Urothelium cell line (cell line): Measurements from ENCODE around the gene POLR2H.
A peak's percentile ranks its signal among the peaks of the same experiment; 100 is the strongest.

Experiments
- DNase-seq: peaks from one replicate; pipeline ENCODE4 v3.0.0; 2011; ENCODE audit warnings: low spot score, mixed read lengths
- FAIRE-seq: peaks from 2 replicates; lab custom pipeline; 2011; peaks lifted over from hg19 to GRCh38; lab: Jason Lieb, UNC

Gene POLR2H

DNA sequence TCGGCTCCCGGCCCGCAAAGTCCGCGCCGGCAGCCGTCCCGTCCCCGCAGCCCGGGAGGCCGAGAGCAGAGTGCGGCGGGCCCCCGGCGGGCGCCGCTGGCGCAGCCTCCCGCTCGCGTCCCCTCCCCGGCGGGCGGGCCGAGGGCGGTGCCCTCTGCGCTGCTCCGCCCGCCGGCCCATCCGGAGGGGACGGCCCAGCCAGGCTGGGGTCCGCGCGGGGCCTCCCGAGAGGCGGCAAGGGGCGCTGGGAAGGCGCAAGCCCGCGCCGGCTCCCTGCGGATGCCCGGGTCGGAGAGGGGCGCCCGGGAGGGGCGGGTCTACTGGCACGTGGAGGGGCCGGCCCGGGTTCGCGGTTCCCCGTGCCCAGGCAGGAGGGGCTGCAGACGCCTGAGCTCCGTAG is at the start of gene POLR2H, which contains the start of gene CLCN2:
Gene POLR2H, plus strand, starts transcription at position 179 of the 400 bp plus-strand sequence. CDS start 1,783 bp downstream, outside the sequence.
Gene CLCN2, minus strand, starts transcription at position 74 of the 400 bp plus-strand sequence. CDS start 126 bp downstream, outside the sequence.
- FAIRE-seq (peak; percentile 40), DNase-seq (peak; percentile 84)

DNA sequence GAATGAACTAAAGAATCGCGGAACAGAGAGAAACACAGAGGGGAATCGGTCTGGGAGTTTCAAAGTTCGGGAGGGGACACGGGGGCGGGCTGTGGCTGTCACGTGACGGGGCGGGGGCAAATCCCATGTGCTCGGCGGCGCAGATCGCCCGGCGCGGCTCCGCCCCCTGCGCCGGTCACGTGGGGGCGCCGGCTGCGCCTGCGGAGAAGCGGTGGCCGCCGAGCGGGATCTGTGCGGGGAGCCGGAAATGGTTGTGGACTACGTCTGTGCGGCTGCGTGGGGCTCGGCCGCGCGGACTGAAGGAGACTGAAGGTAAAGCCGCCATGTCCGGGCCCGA is 47.2 kb upstream of the POLR2H start, which contains the start of gene EIF4G1:
Gene EIF4G1, plus strand, starts transcription at position 244 of the 337 bp plus-strand sequence. CDS start 1,191 bp downstream, outside the sequence.
- FAIRE-seq, result peak; percentile 74
- DNase-seq, result peak; percentile 98

DNA sequence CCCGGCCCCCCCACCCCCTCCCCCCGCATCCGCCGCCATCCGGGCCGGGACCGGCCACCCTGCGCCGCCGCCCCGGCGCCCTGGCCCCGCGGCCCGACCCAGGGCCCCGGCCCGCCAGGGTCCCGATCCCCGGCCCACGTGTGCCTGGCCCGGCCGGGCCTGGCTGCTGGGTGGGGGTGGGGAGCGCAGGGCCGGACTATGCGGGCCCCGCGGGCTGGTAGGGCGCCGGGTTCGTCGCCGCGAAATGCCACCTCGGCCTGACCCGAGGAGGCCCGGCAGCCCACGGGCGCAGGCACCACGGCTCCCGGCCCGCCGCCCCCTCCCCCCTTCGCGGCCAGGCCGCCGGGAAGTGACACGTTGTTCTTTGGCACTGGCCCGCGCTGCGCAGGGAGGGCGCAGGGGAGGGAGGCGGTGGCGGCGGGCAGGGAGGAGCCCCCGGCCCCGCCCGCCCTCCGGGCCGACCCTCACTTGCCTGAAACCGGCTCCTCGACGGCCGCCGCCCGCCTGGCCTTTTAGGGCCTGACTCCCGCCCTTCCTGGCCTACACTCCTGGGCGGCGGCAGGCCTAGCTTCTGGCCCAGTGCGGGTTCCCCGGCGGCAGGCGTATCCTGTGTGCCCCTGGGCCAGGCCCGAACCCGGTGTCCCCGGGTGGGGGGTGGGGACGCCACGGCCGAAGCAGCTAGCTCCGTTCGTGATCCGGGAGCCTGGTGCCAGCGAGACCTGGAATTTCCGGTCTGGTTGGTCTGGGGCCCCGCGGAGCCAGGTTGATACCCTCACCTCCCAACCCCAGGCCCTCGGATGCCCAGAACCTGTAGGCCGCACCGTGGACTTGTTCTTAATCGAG is 46.6 kb upstream of the POLR2H start:
- DNase-seq (peak; percentile 72), FAIRE-seq (peak; percentile 53)

DNA sequence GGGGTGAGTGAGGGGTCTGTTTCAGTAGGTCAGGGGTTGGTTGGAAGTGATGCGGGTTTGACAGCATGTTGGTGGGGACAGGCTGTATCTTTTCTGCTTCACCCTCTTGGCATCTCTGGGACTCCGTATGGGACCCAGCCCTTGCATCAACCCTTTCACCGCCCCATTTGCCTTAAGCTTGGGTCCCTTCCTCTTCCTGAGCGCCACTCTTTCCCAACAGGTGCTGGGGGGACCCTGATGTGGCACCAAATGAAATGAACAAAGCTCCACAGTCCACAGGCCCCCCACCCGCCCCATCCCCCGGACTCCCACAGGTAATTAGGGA is 46.0 kb upstream of the POLR2H start:
- DNase-seq (no peak), FAIRE-seq (no peak)

DNA sequence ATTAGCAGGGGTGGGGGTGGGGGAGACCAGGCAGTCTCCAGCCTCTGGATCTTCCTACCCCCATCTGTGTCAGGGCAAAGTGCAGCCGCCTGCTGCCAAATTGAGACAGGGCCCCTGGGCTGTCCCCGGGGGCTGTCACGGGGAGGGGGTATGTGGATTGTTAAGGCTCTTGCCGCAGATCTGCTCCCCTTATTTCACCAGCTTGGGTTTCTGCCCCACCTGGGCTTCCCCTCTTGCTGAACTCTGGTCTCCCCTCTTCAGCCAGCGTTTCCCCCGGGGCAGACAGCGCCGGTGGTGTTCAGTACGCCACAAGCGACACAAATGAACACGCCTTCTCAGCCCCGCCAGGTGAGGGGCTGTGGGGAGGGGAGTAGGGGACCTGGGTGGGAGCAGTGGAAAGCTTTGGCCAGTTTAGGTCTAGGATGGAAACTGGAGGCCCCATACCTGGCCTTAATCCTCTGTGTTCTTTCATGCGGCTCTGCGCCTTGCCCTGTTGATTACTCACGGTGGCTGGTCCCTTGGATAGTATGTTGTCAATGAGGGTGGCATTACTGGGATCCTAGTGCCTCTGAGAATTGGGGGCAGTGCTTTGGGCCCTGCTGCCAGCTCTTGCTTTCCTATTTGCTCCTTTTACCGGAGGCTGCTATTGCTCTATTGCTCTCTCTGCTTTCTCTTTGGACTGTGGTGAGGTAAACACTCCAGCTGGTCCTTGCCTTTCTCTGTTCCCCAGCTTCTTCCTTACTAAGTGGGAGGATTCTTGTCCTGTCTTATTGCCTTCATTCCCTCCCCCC is 45.4 kb upstream of the POLR2H start:
- no peak for FAIRE-seq
- no peak for DNase-seq

DNA sequence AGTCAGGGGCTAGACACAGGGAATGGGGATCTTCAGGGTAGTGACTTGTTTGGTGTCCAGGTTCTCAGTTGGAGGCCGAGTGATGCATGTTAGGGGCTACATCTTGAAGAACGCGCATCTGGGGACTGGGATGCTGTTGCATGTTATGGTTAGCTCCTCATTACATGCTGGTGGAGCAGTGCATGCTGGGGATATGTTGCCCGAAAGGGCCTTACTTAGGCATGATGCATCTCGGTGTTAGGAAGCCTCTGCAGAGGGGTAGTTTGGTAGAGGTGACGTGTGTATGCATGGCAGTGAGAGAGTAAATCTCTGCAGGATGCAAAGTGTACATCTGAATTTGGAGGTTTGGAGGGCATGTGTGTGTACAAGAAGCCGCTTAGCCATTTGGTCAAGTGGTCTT is 44.7 kb upstream of the POLR2H start:
- DNase-seq, result no peak
- no peak for FAIRE-seq

DNA sequence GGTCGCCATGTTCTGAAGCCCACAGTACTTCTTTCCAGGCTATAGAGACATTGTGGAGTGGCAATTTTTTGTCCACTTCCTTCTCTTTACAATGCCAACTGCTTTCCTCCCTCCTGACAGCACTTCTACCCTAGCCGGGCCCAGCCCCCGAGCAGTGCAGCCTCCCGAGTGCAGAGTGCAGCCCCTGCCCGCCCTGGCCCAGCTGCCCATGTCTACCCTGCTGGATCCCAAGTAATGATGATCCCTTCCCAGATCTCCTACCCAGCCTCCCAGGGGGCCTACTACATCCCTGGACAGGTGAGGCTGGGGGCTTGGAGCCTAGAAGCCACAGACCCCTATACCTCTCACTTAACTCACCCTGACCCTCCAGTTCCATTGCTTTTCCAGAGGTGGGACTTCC is 44.3 kb upstream of the POLR2H start:
- FAIRE-seq, result no peak
- no peak for DNase-seq

DNA sequence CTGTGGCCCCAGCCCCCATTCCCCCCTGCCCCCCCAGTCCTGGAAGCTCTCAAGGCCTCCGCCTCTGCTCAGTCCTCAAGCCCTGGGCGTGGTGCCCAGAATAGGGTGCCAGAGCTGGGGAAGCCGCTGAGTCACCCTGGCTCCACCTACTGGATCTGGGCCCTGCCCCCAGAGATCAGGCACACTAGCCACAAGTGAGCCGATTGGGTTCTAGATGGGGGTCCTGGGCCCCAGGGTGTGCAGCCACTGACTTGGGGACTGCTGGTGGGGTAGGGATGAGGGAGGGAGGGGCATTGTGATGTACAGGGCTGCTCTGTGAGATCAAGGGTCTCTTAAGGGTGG is 41.4 kb upstream of the POLR2H start:
- FAIRE-seq (peak; percentile 59), DNase-seq (peak; percentile 98)

DNA sequence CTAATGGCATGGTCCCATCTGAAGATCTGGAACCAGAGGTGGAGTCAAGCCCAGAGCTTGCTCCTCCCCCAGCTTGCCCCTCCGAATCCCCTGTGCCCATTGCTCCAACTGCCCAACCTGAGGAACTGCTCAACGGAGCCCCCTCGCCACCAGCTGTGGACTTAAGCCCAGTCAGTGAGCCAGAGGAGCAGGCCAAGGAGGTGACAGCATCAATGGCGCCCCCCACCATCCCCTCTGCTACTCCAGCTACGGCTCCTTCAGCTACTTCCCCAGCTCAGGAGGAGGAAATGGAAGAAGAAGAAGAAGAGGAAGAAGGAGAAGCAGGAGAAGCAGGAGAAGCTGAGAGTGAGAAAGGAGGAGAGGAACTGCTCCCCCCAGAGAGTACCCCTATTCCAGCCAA is 39.8 kb upstream of the POLR2H start:
- no peak for FAIRE-seq

DNA sequence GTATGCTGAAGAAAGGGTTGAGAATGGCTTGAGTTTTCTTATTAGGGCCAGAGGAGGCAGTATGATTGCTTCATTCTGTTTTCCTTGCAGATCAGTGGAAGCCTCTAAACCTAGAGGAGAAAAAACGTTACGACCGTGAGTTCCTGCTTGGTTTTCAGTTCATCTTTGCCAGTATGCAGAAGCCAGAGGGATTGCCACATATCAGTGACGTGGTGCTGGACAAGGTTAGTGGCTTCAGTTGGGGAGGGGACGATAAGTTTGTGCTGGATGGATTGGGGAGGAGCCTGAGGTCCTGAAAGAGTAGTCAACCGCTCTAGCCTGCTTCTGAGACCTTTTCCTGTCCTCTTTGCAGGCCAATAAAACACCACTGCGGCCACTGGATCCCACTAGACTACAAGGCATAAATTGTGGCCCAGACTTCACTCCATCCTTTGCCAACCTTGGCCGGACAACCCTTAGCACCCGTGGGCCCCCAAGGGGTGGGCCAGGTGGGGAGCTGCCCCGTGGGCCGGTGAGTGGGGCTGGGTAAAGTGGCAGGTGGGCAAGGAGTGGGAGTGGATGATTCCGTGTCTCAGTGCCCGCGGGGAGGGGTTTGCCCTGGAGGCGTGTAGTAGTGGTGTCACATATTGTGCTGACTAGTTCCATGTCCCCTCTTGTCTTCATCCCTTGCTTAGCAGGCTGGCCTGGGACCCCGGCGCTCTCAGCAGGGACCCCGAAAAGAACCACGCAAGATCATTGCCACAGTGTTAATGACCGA is 38.6 kb upstream of the POLR2H start:
- DNase-seq (no peak), FAIRE-seq (no peak)

More for the DNA sequence above, 39.8 kb upstream of the POLR2H start:
- DNase-seq, result no peak

DNA sequence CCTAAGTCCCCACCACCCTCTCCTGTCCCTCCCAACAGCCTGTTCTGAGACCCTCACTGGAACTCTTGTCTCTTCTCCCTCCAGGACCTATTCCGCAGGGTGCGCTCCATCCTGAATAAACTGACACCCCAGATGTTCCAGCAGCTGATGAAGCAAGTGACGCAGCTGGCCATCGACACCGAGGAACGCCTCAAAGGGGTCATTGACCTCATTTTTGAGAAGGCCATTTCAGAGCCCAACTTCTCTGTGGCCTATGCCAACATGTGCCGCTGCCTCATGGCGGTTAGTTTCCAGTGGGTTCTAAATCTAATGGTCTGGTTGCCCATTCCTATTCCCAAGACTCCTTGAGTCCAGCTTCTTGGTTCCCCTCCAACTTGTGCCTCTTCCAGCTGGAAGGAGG is 37.8 kb upstream of the POLR2H start:
- FAIRE-seq, result no peak
- no peak for DNase-seq

DNA sequence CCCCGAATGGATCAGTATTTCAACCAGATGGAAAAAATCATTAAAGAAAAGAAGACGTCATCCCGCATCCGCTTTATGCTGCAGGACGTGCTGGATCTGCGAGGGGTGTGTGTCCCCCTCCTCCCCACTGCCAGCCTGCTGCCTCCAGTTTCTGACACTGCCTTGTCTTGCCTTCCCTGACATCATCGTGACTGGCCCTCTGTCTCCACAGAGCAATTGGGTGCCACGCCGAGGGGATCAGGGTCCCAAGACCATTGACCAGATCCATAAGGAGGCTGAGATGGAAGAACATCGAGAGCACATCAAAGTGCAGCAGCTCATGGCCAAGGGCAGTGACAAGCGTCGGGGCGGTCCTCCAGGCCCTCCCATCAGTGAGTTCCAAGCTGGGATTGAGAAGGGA is 36.2 kb upstream of the POLR2H start:
- no peak for FAIRE-seq
- no peak for DNase-seq

DNA sequence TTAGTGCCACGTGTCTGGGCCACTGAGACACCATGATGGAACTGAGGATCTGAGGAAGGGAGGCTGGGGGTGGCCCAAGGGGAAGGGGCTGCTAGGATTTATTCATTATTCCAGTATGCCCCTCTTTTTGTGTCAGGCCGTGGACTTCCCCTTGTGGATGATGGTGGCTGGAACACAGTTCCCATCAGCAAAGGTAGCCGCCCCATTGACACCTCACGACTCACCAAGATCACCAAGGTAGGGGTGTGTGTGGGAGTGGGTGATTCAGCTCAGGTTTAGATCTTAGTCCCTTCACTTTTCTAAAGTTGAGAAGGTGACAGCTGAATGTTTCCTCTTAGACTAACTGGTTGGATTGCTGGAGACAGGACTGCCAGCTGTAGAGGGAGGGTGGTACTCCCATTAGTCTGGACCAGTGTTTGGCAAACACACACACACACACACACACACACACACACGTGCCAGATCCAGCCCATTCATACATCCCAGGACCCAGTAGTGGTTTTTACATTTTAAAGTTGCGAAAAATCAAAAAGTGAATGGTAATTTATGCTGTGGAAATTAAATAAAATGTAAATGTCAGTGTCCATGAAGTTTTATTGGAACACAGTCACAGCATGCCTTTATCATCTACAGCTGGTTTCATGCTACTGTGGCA is 35.7 kb upstream of the POLR2H start:
- no peak for FAIRE-seq
- DNase-seq, result no peak

DNA sequence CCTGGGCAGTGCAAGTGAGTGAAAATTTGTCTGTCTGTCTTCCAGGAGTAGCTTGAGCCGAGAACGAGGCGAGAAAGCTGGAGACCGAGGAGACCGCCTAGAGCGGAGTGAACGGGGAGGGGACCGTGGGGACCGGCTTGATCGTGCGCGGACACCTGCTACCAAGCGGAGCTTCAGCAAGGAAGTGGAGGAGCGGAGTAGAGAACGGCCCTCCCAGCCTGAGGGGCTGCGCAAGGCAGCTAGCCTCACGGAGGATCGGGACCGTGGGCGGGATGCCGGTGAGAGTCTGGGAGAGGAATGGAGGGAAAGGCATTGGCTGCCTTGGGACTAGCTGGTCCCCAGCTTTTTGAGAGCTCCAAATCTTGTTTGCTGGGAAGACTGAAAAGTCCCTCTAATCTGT is 34.3 kb upstream of the POLR2H start:
- DNase-seq (no peak), FAIRE-seq (no peak)

DNA sequence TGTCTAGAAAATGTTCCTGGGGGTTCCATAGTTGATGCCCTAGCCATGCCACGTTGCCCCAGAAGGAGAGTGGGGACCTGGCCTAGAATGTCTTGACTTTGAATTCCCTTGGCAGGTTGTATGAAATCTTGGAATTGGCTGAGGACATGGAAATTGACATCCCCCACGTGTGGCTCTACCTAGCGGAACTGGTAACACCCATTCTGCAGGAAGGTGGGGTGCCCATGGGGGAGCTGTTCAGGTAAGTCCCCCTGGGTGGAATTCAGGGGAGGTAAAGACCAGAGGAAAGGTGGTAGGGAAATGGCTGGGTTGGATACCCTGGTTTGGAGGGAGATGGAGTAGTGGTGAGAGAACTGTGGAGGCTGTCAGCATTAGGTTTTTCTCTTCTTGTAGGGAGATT is 33.0 kb upstream of the POLR2H start:
- no peak for DNase-seq
- no peak for FAIRE-seq

DNA sequence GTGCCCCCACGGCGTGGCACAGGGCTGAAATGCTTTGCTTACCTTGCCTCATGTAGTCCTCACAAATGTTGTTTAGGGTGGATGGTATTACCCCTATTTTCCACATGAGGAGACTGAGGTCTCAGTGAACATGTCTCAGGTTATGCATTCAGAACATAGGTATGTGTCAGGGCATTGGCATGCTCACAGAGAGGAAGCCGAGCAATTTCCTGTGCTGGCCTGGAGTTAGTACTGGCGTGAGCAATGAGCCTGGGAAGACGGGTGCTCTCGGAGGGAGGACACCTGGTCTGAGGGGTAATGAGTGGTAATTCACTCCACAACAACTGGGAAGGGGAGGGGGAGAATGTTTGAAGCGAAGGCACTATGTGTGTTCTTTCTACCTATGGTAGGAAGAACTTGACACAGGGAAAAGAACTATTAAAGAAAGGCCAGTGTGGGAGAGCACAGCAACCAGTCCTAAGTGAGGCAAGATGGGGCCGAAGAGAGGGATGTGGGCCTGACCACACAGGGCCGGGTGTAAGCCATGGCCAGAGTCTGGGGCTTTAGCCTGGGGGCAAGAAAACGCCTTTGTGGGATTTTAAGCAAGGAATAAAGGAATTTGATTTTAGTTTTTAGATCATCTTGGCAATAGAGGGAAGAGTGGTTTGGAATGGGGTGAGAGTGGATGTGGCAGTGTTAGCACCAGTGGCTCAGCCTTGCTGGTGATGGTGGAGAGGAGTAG is 29.0 kb upstream of the POLR2H start:
- FAIRE-seq, result peak; percentile 13

DNA sequence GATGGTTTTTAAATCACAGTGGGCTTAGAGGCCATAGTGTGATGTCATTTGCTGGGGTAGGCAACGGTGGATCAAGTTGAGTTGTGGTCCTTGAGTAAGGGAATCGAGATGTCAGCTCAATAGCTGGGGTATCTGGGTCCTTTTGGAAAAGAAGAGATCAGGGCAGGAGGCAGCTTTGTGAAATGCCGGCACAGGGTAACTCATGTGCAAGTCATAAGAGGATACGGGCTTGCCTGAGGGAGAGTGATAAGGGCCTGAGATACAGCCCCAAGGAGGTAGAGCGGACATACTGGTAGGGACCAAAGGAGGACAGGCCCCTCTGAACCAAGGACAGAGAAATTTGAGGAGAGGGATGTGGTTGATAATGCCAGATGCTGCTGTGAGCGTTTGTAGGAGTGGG is 28.3 kb upstream of the POLR2H start:
- no peak for FAIRE-seq
- no peak for DNase-seq

More for the DNA sequence above, 29.0 kb upstream of the POLR2H start:
- peak; percentile 51 for DNase-seq

DNA sequence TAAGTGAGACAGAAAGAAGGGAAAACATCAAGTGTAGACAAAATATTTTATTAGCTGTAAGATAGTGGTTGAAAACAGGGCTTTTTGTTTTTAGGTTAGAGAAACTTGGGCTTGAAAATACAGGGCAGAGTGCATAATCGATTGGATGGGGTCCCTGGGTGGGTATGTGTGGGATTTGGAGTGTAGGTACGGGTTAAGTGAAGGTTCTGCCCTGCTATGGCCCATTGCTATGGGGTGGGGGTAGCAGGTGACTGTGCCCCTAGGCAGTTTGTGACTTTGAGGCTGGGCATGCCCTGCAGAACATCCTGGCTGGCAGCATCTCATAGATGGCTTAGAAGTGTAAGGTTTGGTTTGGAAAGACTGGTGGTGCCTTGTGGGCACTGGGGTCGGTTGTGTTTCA is 27.8 kb upstream of the POLR2H start:
- DNase-seq (no peak), FAIRE-seq (no peak)

DNA sequence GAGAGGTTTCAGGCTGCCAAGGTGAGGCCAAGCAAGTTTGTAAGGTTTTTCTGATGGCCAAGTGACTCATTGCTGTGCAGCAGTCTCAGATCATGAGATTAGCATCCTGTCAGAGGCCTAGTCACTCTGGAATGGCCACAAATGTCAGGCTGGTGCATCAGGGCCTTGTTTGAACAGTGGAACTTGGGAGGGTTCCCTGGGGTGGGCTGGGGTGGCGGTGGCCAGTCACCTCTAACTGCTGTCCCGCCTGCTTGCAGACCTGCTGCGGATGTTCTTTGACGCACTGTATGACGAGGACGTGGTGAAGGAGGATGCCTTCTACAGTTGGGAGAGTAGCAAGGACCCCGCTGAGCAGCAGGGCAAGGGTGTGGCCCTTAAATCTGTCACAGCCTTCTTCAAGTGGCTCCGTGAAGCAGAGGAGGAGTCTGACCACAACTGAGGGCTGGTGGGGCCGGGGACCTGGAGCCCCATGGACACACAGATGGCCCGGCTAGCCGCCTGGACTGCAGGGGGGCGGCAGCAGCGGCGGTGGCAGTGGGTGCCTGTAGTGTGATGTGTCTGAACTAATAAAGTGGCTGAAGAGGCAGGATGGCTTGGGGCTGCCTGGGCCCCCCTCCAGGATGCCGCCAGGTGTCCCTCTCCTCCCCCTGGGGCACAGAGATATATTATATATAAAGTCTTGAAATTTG is 26.9 kb upstream of the POLR2H start:
- no peak for FAIRE-seq
- no peak for DNase-seq

DNA sequence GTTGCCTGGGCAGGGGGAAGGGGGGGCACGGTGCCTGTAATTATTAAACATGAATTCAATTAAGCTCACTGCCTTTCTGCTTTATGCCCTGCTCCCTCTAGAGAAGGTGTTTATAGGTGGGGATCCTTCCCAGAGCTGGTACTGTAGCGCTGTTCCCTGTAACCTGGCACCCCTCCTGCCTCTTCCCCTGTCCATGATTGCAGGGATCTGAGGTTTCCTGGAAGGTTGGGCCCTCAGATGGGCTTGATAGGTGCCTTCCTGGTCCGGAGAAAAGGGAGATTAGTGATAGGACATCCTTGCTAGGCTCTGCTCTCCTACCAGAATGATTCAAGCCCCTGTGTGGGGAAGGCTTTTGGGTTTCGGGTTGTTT is 26.2 kb upstream of the POLR2H start:
- no peak for FAIRE-seq

More for the DNA sequence above, 26.2 kb upstream of the POLR2H start:
- DNase-seq, result no peak
